HEK293 (cell line): ENCODE results near the gene ARNT2.

ENCODE experiments used
- ZBTB44 ChIP-seq: fragments of 450-650 bp; IDR thresholded peaks from 2 replicates; pipeline ENCODE4 v1.5.1; 2018; ENCODE audit warnings: missing biosample characterization, mild to moderate bottlenecking, missing genetic modification characterization
- ZNF280D ChIP-seq: fragments of 450-650 bp; formaldehyde crosslinking; IDR thresholded peaks from 2 replicates; pipeline ENCODE4 v1.5.1; 2016; ENCODE audit warnings: missing biosample characterization, missing genetic modification characterization
- ZNF664 ChIP-seq: fragments of 450-650 bp; formaldehyde crosslinking; IDR thresholded peaks from 2 replicates; pipeline ENCODE4 v1.5.1; 2016; ENCODE audit warnings: missing biosample characterization, missing genetic modification characterization
- ZNF830 ChIP-seq: fragments of 450-650 bp; IDR thresholded peaks from 2 replicates; pipeline ENCODE4 v1.5.0; 2018; ENCODE audit warnings: missing biosample characterization, missing genetic modification characterization, low read depth, mild to moderate bottlenecking, moderate library complexity
- TF ChIP-seq, protein P1 (sequence below): fragments of 450-650 bp; formaldehyde crosslinking; IDR thresholded peaks from 2 replicates; pipeline ENCODE4 v1.5.1; 2016; ENCODE audit warnings: missing biosample characterization, missing genetic modification characterization
- TF ChIP-seq, protein P2 (sequence below): fragments of 450-650 bp; formaldehyde crosslinking; IDR thresholded peaks from 2 replicates; pipeline ENCODE4 v1.5.1; 2016; ENCODE audit warnings: missing biosample characterization, missing genetic modification characterization

GRCh38 chr15:80447077-80447476 lies 42.9 kb downstream of the ARNT2 start:
- TF ChIP-seq, protein P1, sequence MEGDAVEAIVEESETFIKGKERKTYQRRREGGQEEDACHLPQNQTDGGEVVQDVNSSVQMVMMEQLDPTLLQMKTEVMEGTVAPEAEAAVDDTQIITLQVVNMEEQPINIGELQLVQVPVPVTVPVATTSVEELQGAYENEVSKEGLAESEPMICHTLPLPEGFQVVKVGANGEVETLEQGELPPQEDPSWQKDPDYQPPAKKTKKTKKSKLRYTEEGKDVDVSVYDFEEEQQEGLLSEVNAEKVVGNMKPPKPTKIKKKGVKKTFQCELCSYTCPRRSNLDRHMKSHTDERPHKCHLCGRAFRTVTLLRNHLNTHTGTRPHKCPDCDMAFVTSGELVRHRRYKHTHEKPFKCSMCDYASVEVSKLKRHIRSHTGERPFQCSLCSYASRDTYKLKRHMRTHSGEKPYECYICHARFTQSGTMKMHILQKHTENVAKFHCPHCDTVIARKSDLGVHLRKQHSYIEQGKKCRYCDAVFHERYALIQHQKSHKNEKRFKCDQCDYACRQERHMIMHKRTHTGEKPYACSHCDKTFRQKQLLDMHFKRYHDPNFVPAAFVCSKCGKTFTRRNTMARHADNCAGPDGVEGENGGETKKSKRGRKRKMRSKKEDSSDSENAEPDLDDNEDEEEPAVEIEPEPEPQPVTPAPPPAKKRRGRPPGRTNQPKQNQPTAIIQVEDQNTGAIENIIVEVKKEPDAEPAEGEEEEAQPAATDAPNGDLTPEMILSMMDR (tag by site-specific recombination): no peak
- TF ChIP-seq ZNF280D (no peak), ZBTB44 (tag by site-specific recombination) (no peak), ZNF830 (tag by site-specific recombination) (no peak), ZNF664 (tag by site-specific recombination) (no peak)
- TF ChIP-seq, protein P2, sequence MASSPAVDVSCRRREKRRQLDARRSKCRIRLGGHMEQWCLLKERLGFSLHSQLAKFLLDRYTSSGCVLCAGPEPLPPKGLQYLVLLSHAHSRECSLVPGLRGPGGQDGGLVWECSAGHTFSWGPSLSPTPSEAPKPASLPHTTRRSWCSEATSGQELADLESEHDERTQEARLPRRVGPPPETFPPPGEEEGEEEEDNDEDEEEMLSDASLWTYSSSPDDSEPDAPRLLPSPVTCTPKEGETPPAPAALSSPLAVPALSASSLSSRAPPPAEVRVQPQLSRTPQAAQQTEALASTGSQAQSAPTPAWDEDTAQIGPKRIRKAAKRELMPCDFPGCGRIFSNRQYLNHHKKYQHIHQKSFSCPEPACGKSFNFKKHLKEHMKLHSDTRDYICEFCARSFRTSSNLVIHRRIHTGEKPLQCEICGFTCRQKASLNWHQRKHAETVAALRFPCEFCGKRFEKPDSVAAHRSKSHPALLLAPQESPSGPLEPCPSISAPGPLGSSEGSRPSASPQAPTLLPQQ (tag by site-specific recombination): no peak
